H1 (cell line): ENCODE results near the gene MCUR1. TPM values are rescaled to one million over a fixed set of nuclear protein-coding genes. Genes with fewer than 3 reads are reported as not detected.

Experiments used
- CTCF ChIA-PET: fragments of 300-600 bp; sonication (Branson Sonifier 250); formaldehyde crosslinking; loops from one replicate; lab custom pipeline; 2021; ENCODE audit not compliant: partially characterized antibody; lab: Charles Lee
- POLR2A ChIA-PET: fragments of 300-600 bp; sonication (Branson Sonifier 250); formaldehyde crosslinking; loops from one replicate; lab custom pipeline; 2021; ENCODE audit warnings: inconsistent platforms; ENCODE audit not compliant: partially characterized antibody; lab: Charles Lee
- DNase-seq, 2 experiments: peaks; one replicate each; pipeline versions ENCODE4 v3.0.0 to v3.0.0-alpha.2; 2010 to 2022; ENCODE audit warnings: low spot score in 2 of 2, low read depth in 1 of 2, mixed read lengths in 1 of 2
- FAIRE-seq: peaks from 2 replicates; lab custom pipeline; 2011; peaks lifted over from hg19 to GRCh38; lab: Jason Lieb, UNC
- H2AFZ ChIP-seq: 2 replicates; pipeline ENCODE4 v1.8.1; 2012; ENCODE audit warnings: low read length, inconsistent platforms
- H2AK5ac ChIP-seq: 2 replicates; pipeline ENCODE4 v1.6.1; 2013; ENCODE audit warnings: low read depth, low read length
- H2BK120ac ChIP-seq: replicated peaks from 2 replicates; pipeline ENCODE3; 2013; ENCODE audit warnings: low read depth, low read length, inconsistent platforms
- H2BK12ac ChIP-seq: 2 replicates; pipeline ENCODE4 v1.6.1; 2013; ENCODE audit warnings: low read depth, low read length
- H2BK15ac ChIP-seq: 2 replicates; pipeline ENCODE4 v1.6.1; 2013; ENCODE audit warnings: low read length
- H2BK20ac ChIP-seq: 2 replicates; pipeline ENCODE4 v1.6.1; 2013; ENCODE audit warnings: low read length
- H2BK5ac ChIP-seq: 2 replicates; pipeline ENCODE4 v1.6.1; 2013; ENCODE audit warnings: low read depth, low read length
- H3K14ac ChIP-seq: 2 replicates; pipeline ENCODE4 v1.6.1; 2013; ENCODE audit warnings: inconsistent platforms; ENCODE audit not compliant: insufficient read length
- H3K18ac ChIP-seq: 2 replicates; pipeline ENCODE4 v1.6.1; 2013; ENCODE audit warnings: low read length; ENCODE audit errors: extremely low read depth
- H3K23ac ChIP-seq: 2 replicates; pipeline ENCODE4 v1.6.1; 2013; ENCODE audit warnings: inconsistent platforms; ENCODE audit not compliant: insufficient read length
- H3K23me2 ChIP-seq: 2 replicates; pipeline ENCODE4 v1.6.1; 2013; ENCODE audit warnings: low read depth, low read length
- H3K27ac ChIP-seq: 2 replicates; pipeline ENCODE4 v1.6.1; 2011; ENCODE audit warnings: low read depth, low read length, inconsistent platforms
- H3K27me3 ChIP-seq, 4 experiments: replicated peaks in 1 of 4; 1 replicate in 1 of 4; 2 replicates in 3 of 4; pipeline versions ENCODE4 v1.6.1 to v1.8.1; 2011 to 2013; ENCODE audit warnings: low read length in 3 of 4, mild to moderate bottlenecking in 3 of 4, inconsistent platforms in 2 of 4, mixed read lengths in 2 of 4, moderate library complexity in 1 of 4; ENCODE audit not compliant: control insufficient read depth in 3 of 4, insufficient read depth in 3 of 4; ENCODE audit errors: extremely low read depth in 1 of 4
- H3K36me3 ChIP-seq, 4 experiments: 2 replicates each; pipeline versions ENCODE4 v1.6.1 to v1.8.1; 2011 to 2013; ENCODE audit warnings: mild to moderate bottlenecking in 4 of 4, low read length in 3 of 4, moderate library complexity in 2 of 4, control low read depth in 1 of 4, inconsistent platforms in 1 of 4; ENCODE audit not compliant: insufficient read depth in 4 of 4, control insufficient read depth in 2 of 4
- H3K4ac ChIP-seq: replicated peaks from 2 replicates; pipeline ENCODE3; 2013; ENCODE audit warnings: low read length, low read depth, mixed read lengths, inconsistent platforms; ENCODE audit not compliant: insufficient read length
- H3K4me1 ChIP-seq, 4 experiments: replicated peaks in 1 of 4; 1 replicate in 1 of 4; 2 replicates in 3 of 4; pipeline versions ENCODE4 v1.6.1 to v1.8.1; 2011 to 2013; ENCODE audit warnings: low read length in 3 of 4, inconsistent platforms in 2 of 4, mixed read lengths in 1 of 4; ENCODE audit not compliant: insufficient read depth in 4 of 4, control insufficient read depth in 3 of 4
- H3K4me2 ChIP-seq, 2 experiments: 2 replicates each; pipeline versions ENCODE4 v1.6.1 to v1.8.1; 2011 to 2013; ENCODE audit warnings: low read depth in 2 of 2, low read length in 2 of 2, control low read depth in 1 of 2, inconsistent platforms in 1 of 2, mild to moderate bottlenecking in 1 of 2; ENCODE audit not compliant: insufficient read depth in 1 of 2
- H3K4me3 ChIP-seq, 4 experiments: fragments of 200-600, 300-600 bp in 1 of 4; sonication (generic), shearing (Covaris generic), sonication (Bioruptor Twin) in 1 of 4; 2 replicates each; pipeline versions ENCODE4 v1.5.1 to v1.8.1; 2011 to 2016; ENCODE audit warnings: low read length in 4 of 4, low read depth in 3 of 4, control low read depth in 2 of 4, inconsistent platforms in 2 of 4, mild to moderate bottlenecking in 2 of 4, mixed read lengths in 1 of 4, moderate library complexity in 1 of 4; ENCODE audit not compliant: insufficient read depth in 2 of 4; ENCODE audit errors: extremely low read depth in 1 of 4
- H3K56ac ChIP-seq: replicated peaks from 2 replicates; pipeline ENCODE3; 2013; ENCODE audit warnings: low read depth, mild to moderate bottlenecking, mixed read lengths, low read length, inconsistent platforms; ENCODE audit not compliant: insufficient read length
- H3K79me1 ChIP-seq: 2 replicates; pipeline ENCODE4 v1.6.1; 2013; ENCODE audit warnings: low read depth, low read length, control low read depth
- H3K79me2 ChIP-seq, 2 experiments: 2 replicates each; pipeline versions ENCODE4 v1.6.1 to v1.8.1; 2012 to 2013; ENCODE audit warnings: low read length in 2 of 2, mild to moderate bottlenecking in 2 of 2, inconsistent platforms in 1 of 2; ENCODE audit not compliant: insufficient read depth in 2 of 2, control insufficient read depth in 1 of 2
- H3K9ac ChIP-seq, 4 experiments: replicated peaks in 1 of 4; 1 replicate in 1 of 4; 2 replicates in 3 of 4; pipeline versions ENCODE4 v1.6.1 to v1.8.1; 2011 to 2013; ENCODE audit warnings: low read depth in 3 of 4, low read length in 3 of 4, control low read depth in 2 of 4, mild to moderate bottlenecking in 2 of 4, moderate library complexity in 2 of 4, inconsistent platforms in 1 of 4; ENCODE audit errors: extremely low read depth in 1 of 4
- H3K9me3 ChIP-seq, 2 experiments: 2 replicates each; pipeline versions ENCODE4 v1.6.1 to v1.8.1; 2012 to 2013; ENCODE audit warnings: mild to moderate bottlenecking in 2 of 2, moderate library complexity in 2 of 2, control low read depth in 1 of 2, inconsistent platforms in 1 of 2, low read depth in 1 of 2, low read length in 1 of 2, mixed read lengths in 1 of 2; ENCODE audit not compliant: insufficient read depth in 2 of 2
- H4K20me1 ChIP-seq, 2 experiments: replicated peaks in 1 of 2; 2 replicates each; pipeline versions ENCODE3 to v1.8.1; 2011 to 2013; ENCODE audit warnings: inconsistent platforms in 2 of 2, low read length in 2 of 2, mild to moderate bottlenecking in 1 of 2; ENCODE audit not compliant: insufficient read depth in 2 of 2, control insufficient read depth in 1 of 2
- H4K5ac ChIP-seq: 2 replicates; pipeline ENCODE4 v1.6.1; 2013; ENCODE audit warnings: low read length, low read depth, mixed read lengths, inconsistent platforms; ENCODE audit not compliant: insufficient read length
- H4K8ac ChIP-seq: 2 replicates; pipeline ENCODE4 v1.8.0; 2013; ENCODE audit warnings: mild to moderate bottlenecking, moderate library complexity, low read length, inconsistent platforms; ENCODE audit not compliant: insufficient read depth; ENCODE audit errors: extremely low read depth
- H4K91ac ChIP-seq: replicated peaks from 2 replicates; pipeline ENCODE3; 2013; ENCODE audit warnings: low read length, mixed read lengths, inconsistent platforms; ENCODE audit not compliant: insufficient read length
- BRCA1 ChIP-seq: IDR thresholded peaks from 2 replicates; pipeline ENCODE4 v1.6.1; 2012; ENCODE audit warnings: low read depth, low read length, improper control_type of control experiment
- E2F6 ChIP-seq: IDR thresholded peaks from 2 replicates; pipeline ENCODE4 v1.6.1; 2012; ENCODE audit warnings: inconsistent platforms
- EP300 ChIP-seq, 2 experiments: IDR thresholded peaks; 1 replicate in 1 of 2; 2 replicates in 1 of 2; pipeline ENCODE4 v1.6.1; 2011 to 2012; ENCODE audit warnings: low read depth in 2 of 2, low read length in 2 of 2, mild to moderate bottlenecking in 2 of 2, borderline replicate concordance in 1 of 2, inconsistent platforms in 1 of 2, moderate library complexity in 1 of 2
- FOSL1 ChIP-seq: IDR thresholded peaks from 2 replicates; pipeline ENCODE4 v1.6.1; 2011; ENCODE audit warnings: mild to moderate bottlenecking, low read depth, low read length, moderate library complexity; ENCODE audit not compliant: insufficient read depth
- GABPA ChIP-seq: IDR thresholded peaks from 2 replicates; pipeline ENCODE4 v1.6.1; 2011; ENCODE audit warnings: mild to moderate bottlenecking, low read length, moderate library complexity, borderline replicate concordance; ENCODE audit not compliant: insufficient read depth
- RAD21 ChIP-seq, 2 experiments: IDR thresholded peaks in 1 of 2; conservative IDR thresholded peaks in 1 of 2; 2 replicates each; pipeline ENCODE4 v1.6.1; 2011; ENCODE audit warnings: low read depth in 2 of 2, low read length in 2 of 2, improper control_type of control experiment in 1 of 2, inconsistent platforms in 1 of 2, mild to moderate bottlenecking in 1 of 2, moderate library complexity in 1 of 2
- RNF2 ChIP-seq: fragments of 200-900, 300-1000 bp; sonication (generic); IDR thresholded peaks from 2 replicates; pipeline ENCODE4 v1.7.1; 2016; ENCODE audit warnings: borderline replicate concordance, low read depth, mild to moderate bottlenecking, antibody characterized with exemption, low read length; ENCODE audit not compliant: poor library complexity, severe bottlenecking; ENCODE audit errors: missing control alignments
- WGBS, 2 experiments: shearing (Covaris generic) in 1 of 2; methylation state at CpG; one replicate each; pipeline versions ENCODE4 v1.1.6 to v1.1.7; 2013 to 2015; ENCODE audit warnings: low lambda C conversion rate in 2 of 2, mixed read lengths in 2 of 2, inconsistent platforms in 1 of 2, low coverage in 1 of 2, missing lambda C conversion rate in 1 of 2; ENCODE audit not compliant: insufficient replicate concordance in 2 of 2, insufficient coverage in 1 of 2, insufficient read length in 1 of 2; ENCODE audit errors: extremely low coverage in 1 of 2, missing lambda C conversion rate in 1 of 2; 5-methylcytosine and 5-hydroxymethylcytosine counted together
- polyA plus RNA-seq, 7 experiments: library from polyadenylated mRNA; depleted of rRNA in 3 of 7; stranded (reverse) in 5 of 7; unstranded in 2 of 7; fragments of >200 nt in 5 of 7; fragments of 200-250 nt in 2 of 7; gene quantifications; 1 replicate in 5 of 7; 2 replicates in 1 of 7; 4 replicates in 1 of 7; pipeline versions ENCODE4 v1.2.1 to v1.2.3, GENCODE V29; 2011 to 2013; ENCODE audit warnings: missing spikeins in 2 of 7, mixed read lengths in 2 of 7
- total RNA-seq: library from RNA; stranded (reverse); fragmentation: NEBNext Ultra II Directional; extraction: Animal tissue kit (Norgen Biotek cat#: 25700); gene quantifications from 2 replicates; pipeline ENCODE4 v1.2.1, GENCODE V29; 2021

Gene MCUR1
- total and polyA plus RNA-seq, 2 of the 8 experiments (the other 6 are each of a cell fraction or from before 2014, with no cell fraction given): 9.6 to 37.3 TPM

GRCh38 chr6:13859871-13860555, 45.7 kb upstream of the MCUR1 start:
- Histone ChIP-seq H3K4ac (no peak overlapping the region), H3K9me3 (peaks cover 0 to 6% of the 10 kb centered on the region in 2 experiments; a peak in 1 of 4 replicates), H2AK5ac (no peak overlapping the region), H3K23ac (no peak overlapping the region), H2BK20ac (no peak overlapping the region), H3K14ac (no peak overlapping the region), H2AFZ (no peak overlapping the region), H3K4me1 (no peaks in the 10 kb centered on the region), H3K79me1 (no peaks in the 10 kb centered on the region), H3K56ac (no peak overlapping the region), H3K9ac (no peak overlapping the region), H4K8ac (no peak overlapping the region), H2BK5ac (no peak overlapping the region), H3K4me3 (peak overlapping the region in 2 of 4 experiments; percentile 36 to 44; a peak in 3 of 8 replicates), H4K91ac (no peak overlapping the region), H3K4me2 (peak overlapping the region in 1 of 2 experiments; percentile 50; a peak in 3 of 4 replicates), H3K18ac (no peak overlapping the region), H4K5ac (no peak overlapping the region), H2BK12ac (no peak overlapping the region), H3K23me2 (no peaks in the 10 kb centered on the region), H2BK15ac (no peak overlapping the region), H4K20me1 (no peaks in the 10 kb centered on the region), H3K27ac (no peak overlapping the region), H3K27me3 (no peaks in the 10 kb centered on the region), H3K79me2 (no peaks in the 10 kb centered on the region), H3K36me3 (no peaks in the 10 kb centered on the region), H2BK120ac (no peak overlapping the region)
- DNase-seq (no peak), FAIRE-seq (no peak)
- ChIA-PET POLR2A (interaction anchor here (1.0 to 4.2 kb wide), 4 partner anchors 11 to 46 kb away, joined by 3 to 30 read pairs (median 8); partner anchors contain the start of gene MCUR1), CTCF (interaction anchor here (0.6 to 3.8 kb wide), 3 partner anchors 9 to 32 kb away, joined by 3 to 23 read pairs (median 3); no protein-coding TSS in a partner anchor)
- WGBS, 2 experiments: 81% methylated on average over 30 of the region's 66 CpGs; no CpG with 5 or more reads in 1 of the 2 experiments
- TF ChIP-seq E2F6 (peak; percentile 30; the same call in 1 of the 2 replicates), GABPA (no peak), RNF2 (no peak), EP300 (IDR thresholded peaks at IDR 0.05; ENCODE audit: borderline replicate concordance in 1 of 2, low read depth in 2 of 2, low read length in 2 of 2) (no peak), BRCA1 (no peak), FOSL1 (no peak), RAD21 (IDR thresholded peaks at IDR 0.05 in 1 of 2, conservative IDR thresholded peaks at IDR 0.05 in 1 of 2; ENCODE audit: low read depth in 2 of 2, low read length in 2 of 2) (no peak)
